GM19468 (cell line): ENCODE data around the gene MRPL54.

Source experiments
- ATAC-seq: cut with Tn5 transposase; IDR thresholded peaks from one replicate; pipeline ENCODE4 v1.9.1; 2021; ENCODE audit warnings: mild to moderate bottlenecking, moderate library complexity, moderate number of reproducible peaks; ENCODE audit not compliant: unreplicated experiment; ENCODE audit errors: extremely low read depth

The MRPL54 gene

GRCh38 chr19:3762501-3763459 is at the start of gene MRPL54:
TSS of gene MRPL54 (plus strand) at chr19:3762682. CDS start at chr19:3762701, 19 bp downstream.
- ATAC-seq, result peak; percentile 67

GRCh38 chr19:3716147-3716668 is 46.3 kb upstream of the MRPL54 start:
- no peak for ATAC-seq

- no peak for ATAC-seq
Measured at GRCh38 chr19:3719868-3720267, 42.6 kb upstream of the MRPL54 start.

GRCh38 chr19:3720349-3720917 is 42.0 kb upstream of the MRPL54 start:
- ATAC-seq, result no peak

- ATAC-seq, result no peak
Measured at GRCh38 chr19:3721131-3721886, 41.2 kb upstream of the MRPL54 start.

GRCh38 chr19:3721887-3722442 is 40.5 kb upstream of the MRPL54 start:
- no peak for ATAC-seq

GRCh38 chr19:3722443-3723109 is 39.9 kb upstream of the MRPL54 start:
- ATAC-seq, result no peak

- ATAC-seq, result no peak
Measured at GRCh38 chr19:3723110-3723488, 39.4 kb upstream of the MRPL54 start.

GRCh38 chr19:3723883-3724282 is 38.6 kb upstream of the MRPL54 start:
- ATAC-seq, result no peak

- ATAC-seq, result no peak
Measured at GRCh38 chr19:3725121-3725520, 37.4 kb upstream of the MRPL54 start.

- no peak for ATAC-seq
Measured at GRCh38 chr19:3725640-3726310, 36.7 kb upstream of the MRPL54 start.

- ATAC-seq, result no peak
Measured at GRCh38 chr19:3730457-3730958, 32.0 kb upstream of the MRPL54 start.

GRCh38 chr19:3732108-3732507 is 30.4 kb upstream of the MRPL54 start:
- ATAC-seq, result no peak

GRCh38 chr19:3733549-3734309 is 28.8 kb upstream of the MRPL54 start:
- no peak for ATAC-seq

GRCh38 chr19:3734310-3734600 is 28.2 kb upstream of the MRPL54 start:
- ATAC-seq, result no peak

- no peak for ATAC-seq
Measured at GRCh38 chr19:3736106-3736724, 26.3 kb upstream of the MRPL54 start.

GRCh38 chr19:3737487-3738205 is 24.8 kb upstream of the MRPL54 start:
- ATAC-seq, result no peak
